HG02973 (cell line): ENCODE results near the gene DGKI.

Experiments
- ATAC-seq: cut with Tn5 transposase; IDR thresholded peaks from one replicate; pipeline ENCODE4 v1.9.1; 2021; ENCODE audit warnings: moderate library complexity; ENCODE audit not compliant: unreplicated experiment

Gene DGKI

DNA sequence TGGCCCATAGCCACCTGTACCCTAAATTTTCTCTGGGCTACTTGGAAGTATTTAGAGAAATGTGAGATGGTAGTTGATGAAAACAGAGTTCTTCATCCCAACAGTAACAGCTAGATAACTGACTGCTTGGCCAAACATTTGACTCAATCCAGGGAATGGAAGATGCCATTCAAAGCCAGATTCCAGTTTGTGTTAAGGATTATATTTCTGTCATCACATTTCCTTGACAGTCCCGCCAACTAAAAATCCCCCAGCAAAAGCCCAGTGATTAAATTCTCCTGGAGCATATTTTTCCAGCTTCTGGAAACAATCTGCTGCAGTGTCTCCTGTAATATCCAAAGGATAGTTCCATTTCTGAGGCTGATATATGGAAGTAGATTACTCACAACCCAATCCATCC, 457.9 kb downstream of the DGKI start:
- ATAC-seq = no peak

DNA sequence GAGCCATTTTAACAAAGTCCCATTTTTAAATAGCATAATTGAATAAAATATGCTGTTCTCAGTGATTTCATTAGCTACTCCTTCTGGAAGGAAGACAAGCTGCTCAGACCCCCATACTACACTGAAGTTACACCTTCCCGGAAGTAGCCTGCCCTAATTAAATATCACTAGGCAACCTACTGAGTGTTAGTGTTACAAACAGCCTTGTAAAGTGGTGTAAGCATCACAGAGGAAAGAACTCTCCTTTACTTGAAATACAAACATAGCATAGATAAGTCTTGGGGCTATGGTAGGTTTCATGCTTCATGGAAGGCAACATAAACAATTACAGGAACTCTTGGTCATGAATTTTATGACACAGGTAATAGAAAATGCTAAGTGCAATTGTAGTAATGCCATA, 459.8 kb downstream of the DGKI start:
- no peak for ATAC-seq

DNA sequence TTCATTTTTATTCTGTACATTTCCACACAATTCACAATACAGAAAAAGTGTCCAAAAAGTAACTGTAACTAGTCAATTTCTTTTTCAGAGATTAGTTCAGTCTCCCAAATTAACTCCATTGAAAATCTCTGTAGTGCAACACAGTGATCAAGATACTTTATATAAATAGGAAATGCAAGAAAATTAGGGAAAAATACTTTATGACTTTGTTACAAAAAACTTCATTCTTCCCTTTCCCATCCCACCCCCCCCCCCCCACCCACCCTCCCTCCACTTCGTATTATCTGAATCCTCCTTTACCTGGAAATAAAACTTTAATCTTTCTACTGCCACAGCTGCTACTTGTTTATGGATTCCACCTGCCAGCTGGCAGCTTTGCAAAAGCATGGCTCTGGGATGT, 465.7 kb downstream of the DGKI start:
- ATAC-seq = no peak

- ATAC-seq = no peak
Observed at GRCh38 chr7:137373507-137373906, 473.3 kb downstream of the DGKI start.

DNA sequence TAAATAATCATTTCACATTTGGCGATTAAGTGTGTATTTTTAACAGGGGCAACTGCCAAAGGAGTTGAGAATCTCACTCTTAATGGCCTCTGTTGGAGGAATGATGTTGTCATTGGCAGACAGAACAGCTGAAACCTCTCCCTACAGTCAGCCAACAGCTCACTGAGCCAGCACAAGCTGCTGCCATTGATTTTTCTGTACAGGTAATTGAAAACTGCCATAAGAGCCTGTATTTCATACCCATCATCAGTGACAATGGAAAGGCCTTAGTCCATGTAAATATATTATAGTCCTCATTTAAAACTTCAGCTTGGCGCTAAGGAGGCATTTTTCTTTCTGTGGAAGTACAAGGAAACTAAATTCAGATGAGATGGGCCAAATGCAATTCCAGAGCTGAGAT, 475.2 kb downstream of the DGKI start:
- no peak for ATAC-seq

DNA sequence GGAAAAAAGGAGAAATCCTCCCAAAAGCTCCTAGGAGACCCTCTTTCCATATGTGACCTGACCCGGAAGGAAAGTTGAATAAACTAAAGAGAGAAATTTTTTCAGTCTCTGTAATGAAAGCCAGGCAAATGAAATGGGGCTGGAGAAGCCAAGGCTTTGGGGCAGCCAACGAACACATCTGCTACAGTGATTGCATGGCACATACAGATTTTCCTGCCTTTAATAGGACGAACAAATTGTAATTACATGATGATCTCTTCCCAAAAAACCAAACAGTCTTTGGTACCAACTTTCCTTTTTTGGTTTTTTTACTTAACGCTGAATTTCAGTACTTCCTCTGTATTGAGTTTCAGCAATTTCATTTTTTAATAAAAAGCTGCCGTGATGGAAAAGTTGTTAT, 479.8 kb downstream of the DGKI start:
- ATAC-seq = no peak

DNA sequence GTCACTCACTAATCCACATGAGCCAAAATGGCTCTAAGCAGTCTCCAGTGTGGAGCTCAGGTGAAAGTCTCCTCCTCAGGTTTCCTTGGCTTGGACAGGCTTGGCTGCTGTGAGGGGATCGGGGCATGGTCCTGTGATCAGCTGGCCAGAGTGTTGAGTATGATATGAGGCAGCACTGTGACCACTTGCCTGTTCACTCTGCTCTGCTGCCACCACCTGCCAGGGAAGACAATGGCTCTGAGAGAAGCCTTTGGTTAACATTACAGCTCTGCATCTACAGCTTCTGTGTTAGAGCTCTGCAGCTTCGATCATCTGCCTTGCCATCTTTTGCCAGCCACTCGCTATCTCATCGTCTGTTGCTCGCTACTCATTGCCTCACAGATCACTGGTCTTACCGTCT, 483.1 kb downstream of the DGKI start:
- no peak for ATAC-seq

DNA sequence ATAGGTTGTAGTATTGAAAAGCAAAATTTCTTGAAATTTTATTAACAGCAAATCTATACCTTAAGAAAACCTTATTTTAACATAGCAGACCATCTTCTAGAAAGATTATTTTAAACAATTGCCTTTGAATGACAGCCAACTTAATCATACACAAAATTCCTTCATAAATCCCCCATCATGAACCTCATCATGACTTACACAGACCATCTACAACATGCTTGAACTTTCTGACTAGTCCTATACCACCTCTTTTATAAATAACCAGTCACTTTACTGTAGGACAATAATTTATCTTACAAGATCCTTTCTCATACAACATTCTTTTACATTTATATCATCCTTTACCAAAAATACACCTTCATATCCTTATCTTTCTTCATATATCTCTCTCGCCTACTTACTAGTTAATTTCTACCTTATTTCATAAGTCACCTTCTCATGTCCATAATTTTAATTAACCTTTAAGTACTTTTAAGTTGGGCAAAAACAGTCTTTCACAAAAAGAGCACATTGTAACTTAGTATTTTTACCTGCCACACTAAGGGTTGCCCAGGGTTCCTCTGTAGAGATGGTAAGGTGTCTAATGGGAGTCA, 486.6 kb downstream of the DGKI start:
- ATAC-seq = no peak

DNA sequence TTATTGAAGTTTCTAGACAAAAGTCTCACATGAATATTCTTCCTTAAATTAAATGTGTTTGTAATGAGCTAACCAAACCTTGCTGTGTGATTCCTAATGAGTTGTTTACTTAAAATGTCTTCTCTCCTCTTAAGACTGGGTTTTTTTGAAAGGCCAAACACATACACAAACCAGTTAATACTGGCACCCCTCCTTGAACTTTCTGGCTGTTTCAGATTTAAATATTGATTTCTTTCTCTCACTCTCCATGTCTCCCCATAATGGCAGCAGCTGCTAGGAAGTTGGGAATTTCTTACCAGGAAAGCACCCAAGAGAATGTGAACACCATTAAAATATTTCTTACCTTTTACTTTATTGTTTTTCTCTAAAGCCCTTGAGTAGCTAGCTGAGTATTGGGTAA, 491.8 kb downstream of the DGKI start:
- ATAC-seq = no peak

GRCh38 chr7:137354396-137354795, 492.4 kb downstream of the DGKI start:
- no peak for ATAC-seq

DNA sequence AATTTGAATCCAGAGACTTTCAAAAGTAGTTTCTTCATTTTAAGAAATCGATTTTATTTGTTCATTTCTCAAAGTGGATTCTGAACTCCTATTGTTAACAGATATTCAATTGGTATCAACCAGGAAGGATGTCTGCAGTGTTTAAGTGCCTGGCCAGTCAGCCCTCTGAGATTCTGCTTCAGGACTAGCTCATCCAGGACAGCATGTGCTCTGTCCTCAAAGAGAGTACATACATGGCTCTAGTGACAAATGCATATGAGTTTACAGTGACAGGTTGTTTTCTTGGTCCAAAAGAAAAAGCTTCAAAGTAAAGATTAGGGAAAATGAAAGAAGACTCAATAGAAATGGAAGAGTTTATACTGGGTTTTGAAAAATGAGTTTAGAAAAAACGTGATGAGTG, 494.8 kb downstream of the DGKI start:
- ATAC-seq = no peak

- no peak for ATAC-seq
Observed at GRCh38 chr7:137345799-137346449, 500.9 kb downstream of the DGKI start.

- ATAC-seq = no peak
Observed at GRCh38 chr7:137343281-137343841, 503.4 kb downstream of the DGKI start, which contains the start of gene PTN. Gene PTN, minus strand, starts transcription at chr7:137343733. Its CDS starts 88,760 bp downstream, at chr7:137254973.

DNA sequence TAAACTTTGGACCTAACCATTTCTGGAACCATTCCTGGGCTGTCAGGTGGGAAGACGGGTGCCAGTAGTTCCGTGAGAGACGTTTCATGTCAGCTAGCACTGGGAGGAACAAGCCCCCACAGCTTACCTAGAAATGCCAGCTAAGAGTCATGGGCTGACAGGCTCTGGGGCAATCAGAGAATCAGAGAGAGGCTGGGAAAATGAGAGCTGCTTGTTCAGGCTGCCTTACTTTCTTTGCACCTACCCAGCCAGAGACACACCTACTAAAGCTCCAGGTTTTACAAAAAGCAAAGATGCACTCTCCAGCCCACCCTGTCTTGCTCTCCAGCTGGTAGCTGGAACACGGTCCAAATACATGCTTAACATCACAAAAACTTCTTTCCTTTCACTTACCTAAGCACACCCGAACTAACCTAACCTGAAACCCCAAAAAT, 503.9 kb downstream of the DGKI start:
- no peak for ATAC-seq

DNA sequence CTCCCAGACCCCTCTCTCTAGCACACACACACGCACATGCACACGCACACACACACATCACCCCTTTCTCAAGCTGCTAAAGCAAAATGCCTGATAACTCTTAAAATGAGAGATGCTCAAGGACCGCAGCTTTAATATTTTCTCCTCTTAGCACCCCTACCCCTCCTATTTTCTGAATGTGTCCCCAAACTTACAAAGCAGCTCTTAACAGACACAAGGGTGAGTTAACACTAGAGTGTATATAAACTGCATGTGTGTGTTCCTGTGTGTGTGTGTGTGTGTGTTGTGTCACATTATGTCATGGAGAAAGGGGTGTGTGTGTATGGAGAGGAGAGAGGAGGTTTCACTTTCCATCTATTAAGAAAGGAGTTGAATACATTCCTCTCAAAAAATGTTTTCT, 504.5 kb downstream of the DGKI start:
- no peak for ATAC-seq

- ATAC-seq = no peak
Observed at GRCh38 chr7:137337902-137338301, 508.9 kb downstream of the DGKI start.

DNA sequence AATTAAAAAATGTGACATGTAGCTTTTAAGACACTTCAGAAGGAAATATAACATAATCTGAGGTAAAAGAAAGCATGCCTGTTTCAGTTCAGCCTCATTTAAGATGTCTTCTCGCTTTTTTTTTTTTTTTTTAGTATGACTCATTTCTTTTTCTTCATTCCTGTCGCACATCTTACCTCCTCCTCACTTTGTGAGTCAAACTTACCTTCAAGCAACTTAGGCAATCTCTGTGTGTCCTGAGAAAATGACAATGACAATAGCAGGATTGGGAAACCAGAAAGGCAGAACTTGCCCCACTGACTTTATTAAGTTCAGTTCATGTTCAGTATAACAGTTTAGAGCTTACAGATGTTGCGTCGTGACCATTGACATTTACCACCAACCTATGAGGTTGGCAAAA, 511.0 kb downstream of the DGKI start:
- ATAC-seq = no peak

DNA sequence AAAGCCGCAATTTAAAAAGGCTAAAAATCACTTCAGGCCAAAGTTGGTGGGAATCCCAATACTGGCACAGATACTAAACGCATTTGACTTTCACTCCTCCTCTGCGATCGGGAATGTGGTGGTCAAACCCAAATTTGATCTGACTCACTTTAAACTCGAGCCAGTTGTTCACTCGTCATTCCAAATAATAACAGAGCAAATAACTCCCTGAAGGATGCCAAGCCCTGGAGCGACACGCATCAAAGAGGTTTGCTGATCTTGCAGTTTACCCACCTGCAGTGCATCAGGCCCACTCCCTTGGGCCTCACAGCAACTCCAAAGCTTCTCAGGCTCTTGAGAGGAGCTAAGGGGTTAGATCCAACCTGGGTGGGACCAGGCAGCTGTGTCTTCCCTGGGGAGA, 515.4 kb downstream of the DGKI start:
- ATAC-seq = no peak
